ENCODE measurements around the gene PLEKHA6.

The PLEKHA6 gene

GRCh38 chr1:204204944-204205343 is 154.8 kb downstream of the PLEKHA6 start:
- no peak for DNase-seq (ENCODE audit: low spot score)
- ChIA-PET POLR2A (ENCODE audit: low non-redundant PET) (no interaction called here), CTCF (interaction anchor here (0.6 to 7.3 kb wide), 5 partner anchors 29 to 803 kb away, joined by 3 to 144 read pairs (median 4); partner anchors contain the start of gene REN)
- no peak overlapping the region for H3K27ac ChIP-seq
- TF ChIP-seq, protein P1, sequence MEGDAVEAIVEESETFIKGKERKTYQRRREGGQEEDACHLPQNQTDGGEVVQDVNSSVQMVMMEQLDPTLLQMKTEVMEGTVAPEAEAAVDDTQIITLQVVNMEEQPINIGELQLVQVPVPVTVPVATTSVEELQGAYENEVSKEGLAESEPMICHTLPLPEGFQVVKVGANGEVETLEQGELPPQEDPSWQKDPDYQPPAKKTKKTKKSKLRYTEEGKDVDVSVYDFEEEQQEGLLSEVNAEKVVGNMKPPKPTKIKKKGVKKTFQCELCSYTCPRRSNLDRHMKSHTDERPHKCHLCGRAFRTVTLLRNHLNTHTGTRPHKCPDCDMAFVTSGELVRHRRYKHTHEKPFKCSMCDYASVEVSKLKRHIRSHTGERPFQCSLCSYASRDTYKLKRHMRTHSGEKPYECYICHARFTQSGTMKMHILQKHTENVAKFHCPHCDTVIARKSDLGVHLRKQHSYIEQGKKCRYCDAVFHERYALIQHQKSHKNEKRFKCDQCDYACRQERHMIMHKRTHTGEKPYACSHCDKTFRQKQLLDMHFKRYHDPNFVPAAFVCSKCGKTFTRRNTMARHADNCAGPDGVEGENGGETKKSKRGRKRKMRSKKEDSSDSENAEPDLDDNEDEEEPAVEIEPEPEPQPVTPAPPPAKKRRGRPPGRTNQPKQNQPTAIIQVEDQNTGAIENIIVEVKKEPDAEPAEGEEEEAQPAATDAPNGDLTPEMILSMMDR (conservative IDR thresholded peaks at IDR 0.05; ENCODE audit: low read depth) = no peak

DNA sequence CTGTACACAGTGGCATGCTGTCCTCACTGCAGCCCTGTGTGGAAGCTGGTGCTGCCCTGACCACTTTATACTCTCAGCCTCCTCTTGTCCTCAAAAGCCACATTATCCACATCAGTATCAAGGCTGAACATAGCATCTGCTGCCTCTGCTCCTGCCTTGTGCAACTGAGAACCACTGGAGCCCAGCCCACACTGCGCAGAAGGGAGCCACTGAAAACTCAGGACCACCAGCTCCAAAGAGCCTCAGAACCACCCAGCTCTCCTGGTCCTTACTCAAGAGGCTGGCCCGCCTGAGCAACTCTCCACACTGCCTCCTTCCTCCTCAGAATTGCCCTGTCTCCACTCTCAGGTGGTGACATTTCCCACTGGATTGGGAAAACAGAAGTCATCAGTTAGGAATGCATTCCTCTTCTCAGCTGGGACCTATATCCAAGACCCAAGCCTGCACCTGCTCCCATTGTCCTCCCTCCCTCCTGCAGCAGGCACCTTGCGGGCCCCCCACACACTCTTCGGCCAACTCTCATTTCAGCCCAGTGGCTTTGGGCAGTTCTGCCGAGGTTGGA is 156.4 kb downstream of the PLEKHA6 start:
- TF ChIP-seq, protein P1 (conservative IDR thresholded peaks at IDR 0.05; ENCODE audit: low read depth) = no peak
- peak; percentile 38 for DNase-seq (ENCODE audit: low spot score)
- no peak overlapping the region for H3K27ac ChIP-seq
- ChIA-PET CTCF (interaction anchor here (0.6 to 7.3 kb wide), 3 partner anchors 11 to 491 kb away, joined by 4 to 144 read pairs (median 5); partner anchors contain the start of genes GOLT1A and REN), POLR2A (ENCODE audit: low non-redundant PET) (no interaction called here)

DNA sequence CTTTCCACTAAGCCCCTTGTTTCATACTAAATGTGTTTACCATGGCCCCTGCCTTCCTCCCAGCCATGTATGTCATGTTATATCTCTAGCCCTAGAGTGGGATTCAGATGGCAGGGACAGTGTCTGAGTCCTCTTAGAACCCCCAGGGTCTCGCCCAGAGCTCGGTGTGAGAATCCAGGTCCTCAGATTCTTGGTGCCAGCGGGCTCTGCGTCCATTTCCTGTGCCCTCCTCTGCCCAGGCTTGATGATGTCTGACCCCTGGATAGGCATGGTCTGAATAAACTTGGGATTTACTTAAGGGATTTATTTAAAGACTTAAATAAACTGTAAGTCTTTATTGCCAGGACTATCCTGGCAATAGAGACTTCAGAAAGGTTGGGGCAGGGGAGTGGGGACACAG is 157.2 kb downstream of the PLEKHA6 start:
- no peak overlapping the region for H3K27ac ChIP-seq
- ChIA-PET CTCF (interaction anchor here (7.3 kb wide), 1 partner anchor 39 kb away, joined by 144 read pairs; the partner anchor contains the start of gene REN), POLR2A (ENCODE audit: low non-redundant PET) (no interaction called here)
- no peak for DNase-seq (ENCODE audit: low spot score)
- TF ChIP-seq, protein P1 (conservative IDR thresholded peaks at IDR 0.05; ENCODE audit: low read depth) = no peak

GRCh38 chr1:204201348-204202040 is 158.2 kb downstream of the PLEKHA6 start:
- TF ChIP-seq, protein P1 (conservative IDR thresholded peaks at IDR 0.05; ENCODE audit: low read depth) = no peak
- POLR2A ChIA-PET (ENCODE audit: low non-redundant PET) = no interaction called here
- CTCF ChIA-PET = interaction anchor here (0.6 to 7.3 kb wide), 3 partner anchors 38 to 301 kb away, joined by 4 to 144 read pairs (median 5); partner anchors contain the start of gene REN
- H3K27ac ChIP-seq = no peak overlapping the region
- no peak for DNase-seq (ENCODE audit: low spot score)

DNA sequence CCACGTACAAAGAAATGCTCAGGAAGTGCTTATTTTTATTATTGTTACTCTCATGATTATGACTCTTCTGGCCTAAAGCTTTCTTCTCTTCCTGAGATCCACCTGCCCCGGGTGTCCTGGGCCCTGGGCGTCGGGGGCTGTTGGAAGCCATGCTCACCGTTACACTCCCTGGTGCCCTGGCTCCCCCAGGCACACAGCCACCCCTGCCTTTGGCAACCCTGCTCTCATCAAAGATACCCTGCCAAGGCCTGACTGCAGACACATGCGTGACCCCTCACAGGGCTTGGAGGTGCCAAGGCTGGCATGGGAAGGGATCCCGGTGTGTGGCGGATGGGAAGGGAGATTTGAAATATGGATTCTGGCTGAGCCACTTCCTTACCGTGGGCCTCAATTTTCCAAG is 160.2 kb downstream of the PLEKHA6 start:
- POLR2A ChIA-PET (ENCODE audit: low non-redundant PET) = no interaction called here

More for the DNA sequence above, 160.2 kb downstream of the PLEKHA6 start:
- H3K27ac ChIP-seq = no peak overlapping the region
- no peak for DNase-seq (ENCODE audit: low spot score)
- TF ChIP-seq, protein P1 (conservative IDR thresholded peaks at IDR 0.05; ENCODE audit: low read depth) = no peak
- CTCF ChIA-PET = interaction anchor here (1.9 to 3.9 kb wide), 6 partner anchors 7 to 199 kb away, joined by 6 to 62 read pairs (median 14); partner anchors contain the start of genes GOLT1A and REN
